ENCODE measurements around the gene LGALSL. TPM values are rescaled to one million over a fixed set of nuclear protein-coding genes. Genes with fewer than 3 reads are reported as not detected.

LGALSL gene
- total and polyA plus RNA-seq, 9 of the 15 experiments (the other 6 are each of a cell fraction or from before 2014, with no cell fraction given), result 0.04 to 0.29 (median 0.14) TPM; not detected in 3

DNA sequence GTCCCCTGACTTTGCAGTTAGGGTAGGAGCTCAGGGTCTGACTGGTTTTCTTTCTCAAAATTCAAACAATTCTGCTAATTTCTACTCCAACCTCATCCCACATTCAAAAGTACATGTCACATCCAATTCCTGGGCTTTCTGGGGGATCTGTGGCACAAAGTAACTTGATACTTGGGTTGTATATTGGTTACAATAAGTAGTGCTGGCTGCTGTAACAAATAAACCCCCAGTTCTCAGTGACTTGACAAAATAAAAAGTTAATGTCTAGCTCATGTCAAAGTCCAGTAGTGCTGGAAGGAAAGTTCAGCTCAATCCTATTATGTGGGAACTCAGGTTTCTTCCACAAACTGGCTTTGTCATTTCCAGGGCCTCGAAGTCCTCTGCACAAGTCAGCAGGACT is 23.1 kb downstream of the LGALSL start:
- Histone ChIP-seq H3K27ac (ENCODE audit: extremely low read depth, low read depth, low read length) (no peak overlapping the region), H3K4me2 (ENCODE audit: insufficient read depth, low read length) (no peak overlapping the region), H3K4me1 (replicated peaks in 1 of 2; ENCODE audit: control insufficient read depth in 2 of 2, insufficient read depth in 2 of 2, low read length in 2 of 2) (peaks cover 0 to 4% of the 10 kb centered on the region in 2 experiments; a peak in 2 of 5 replicates), H2AFZ (ENCODE audit: low read depth, low read length) (no peak overlapping the region), H3K79me2 (ENCODE audit: control insufficient read depth, insufficient read depth, low read length) (no peaks in the 10 kb centered on the region), H3K36me3 (ENCODE audit: control insufficient read depth, insufficient read depth, low read length) (no peaks in the 10 kb centered on the region), H3K9me3 (replicated peaks; ENCODE audit: control insufficient read depth, insufficient read depth, low read depth, low read length) (no peaks in the 10 kb centered on the region), H4K20me1 (replicated peaks; ENCODE audit: control insufficient read depth, insufficient read depth, low read length) (no peaks in the 10 kb centered on the region), H3K9me1 (ENCODE audit: control insufficient read depth, insufficient read depth, low read length) (no peaks in the 10 kb centered on the region), H3K27me3 (ENCODE audit: control insufficient read depth in 2 of 2, insufficient read depth in 2 of 2, low read length in 2 of 2) (peaks cover 30 to 38% of the 10 kb centered on the region in 2 experiments), H3K4me3 (no peak overlapping the region), H3K9ac (ENCODE audit: insufficient read depth in 1 of 2, low read depth in 2 of 2, low read length in 2 of 2) (no peak overlapping the region)
- TF ChIP-seq ZNF589 (CRISPR knock-in tag; IDR thresholded peaks at IDR 0.05; ENCODE audit: low read depth) (no peak), DEAF1 (CRISPR knock-in tag; IDR thresholded peaks at IDR 0.05) (no peak), KLF1 (tag; IDR thresholded peaks at IDR 0.05) (no peak), ZNF12 (CRISPR knock-in tag; IDR thresholded peaks at IDR 0.05) (peak; percentile 89), U2AF2 (optimal IDR thresholded peaks at IDR 0.05; ENCODE audit: low read depth, low read length) (no peak), MAFK (IDR thresholded peaks at IDR 0.05; ENCODE audit: low read length) (no peak), ZNF239 (CRISPR knock-in tag; IDR thresholded peaks at IDR 0.05) (no peak)
- TF ChIP-seq, protein P1, sequence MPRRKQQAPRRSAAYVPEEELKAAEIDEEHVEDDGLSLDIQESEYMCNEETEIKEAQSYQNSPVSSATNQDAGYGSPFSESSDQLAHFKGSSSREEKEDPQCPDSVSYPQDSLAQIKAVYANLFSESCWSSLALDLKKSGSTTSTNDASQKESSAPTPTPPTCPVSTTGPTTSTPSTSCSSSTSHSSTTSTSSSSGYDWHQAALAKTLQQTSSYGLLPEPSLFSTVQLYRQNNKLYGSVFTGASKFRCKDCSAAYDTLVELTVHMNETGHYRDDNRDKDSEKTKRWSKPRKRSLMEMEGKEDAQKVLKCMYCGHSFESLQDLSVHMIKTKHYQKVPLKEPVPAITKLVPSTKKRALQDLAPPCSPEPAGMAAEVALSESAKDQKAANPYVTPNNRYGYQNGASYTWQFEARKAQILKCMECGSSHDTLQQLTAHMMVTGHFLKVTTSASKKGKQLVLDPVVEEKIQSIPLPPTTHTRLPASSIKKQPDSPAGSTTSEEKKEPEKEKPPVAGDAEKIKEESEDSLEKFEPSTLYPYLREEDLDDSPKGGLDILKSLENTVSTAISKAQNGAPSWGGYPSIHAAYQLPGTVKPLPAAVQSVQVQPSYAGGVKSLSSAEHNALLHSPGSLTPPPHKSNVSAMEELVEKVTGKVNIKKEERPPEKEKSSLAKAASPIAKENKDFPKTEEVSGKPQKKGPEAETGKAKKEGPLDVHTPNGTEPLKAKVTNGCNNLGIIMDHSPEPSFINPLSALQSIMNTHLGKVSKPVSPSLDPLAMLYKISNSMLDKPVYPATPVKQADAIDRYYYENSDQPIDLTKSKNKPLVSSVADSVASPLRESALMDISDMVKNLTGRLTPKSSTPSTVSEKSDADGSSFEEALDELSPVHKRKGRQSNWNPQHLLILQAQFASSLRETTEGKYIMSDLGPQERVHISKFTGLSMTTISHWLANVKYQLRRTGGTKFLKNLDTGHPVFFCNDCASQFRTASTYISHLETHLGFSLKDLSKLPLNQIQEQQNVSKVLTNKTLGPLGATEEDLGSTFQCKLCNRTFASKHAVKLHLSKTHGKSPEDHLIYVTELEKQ (CRISPR knock-in tag; IDR thresholded peaks at IDR 0.05), result no peak
- intact Hi-C loops (cut with micrococcal nuclease), result no loop called here
- ATAC-seq (no peak), DNase-seq (ENCODE audit: extremely low read depth in 1 of 4, low spot score in 3 of 4) (no peak), FAIRE-seq (no peak)
- no TSS peak for BruUV-seq (replicated peaks)
- in situ Hi-C loops (cut with MboI), result no loop called here
- POLR2A ChIA-PET, result interaction anchor here (0.6 kb wide), 1 partner anchor 16 kb away, joined by 4 read pairs; no protein-coding TSS in a partner anchor
- 0% methylated on average over 1 of the region's 1 CpG for WGBS (ENCODE audit: insufficient coverage, low coverage, missing lambda C conversion rate)
- CTCF ChIA-PET (ENCODE audit: low intra/inter-chr PET ratio), result no interaction called here

All from K562 (cell line).